Spleen (tissue), 11 donors: ENCODE results near the gene FTSJ1. TPM values are rescaled to one million over a fixed set of nuclear protein-coding genes. Genes with fewer than 3 reads are reported as not detected.

Experiments used
- DNase-seq: peaks from one replicate; pipeline ENCODE4 v3.0.0-alpha.2; 2020
- H3K27ac ChIP-seq, 8 donors: fragments of 200-600 bp; sonication (generic) in 7 of 8; 1 replicate in 4 of 8; 2 replicates in 4 of 8; pipeline versions ENCODE4 v1.5.0 to v1.8.0; 2016 to 2021; ENCODE audit warnings: inconsistent platforms in 4 of 8, mild to moderate bottlenecking in 4 of 8, moderate library complexity in 1 of 8
- H3K27me3 ChIP-seq, 7 donors: fragments of 200-600 bp; sonication (generic) in 6 of 7; replicated peaks in 1 of 7; 1 replicate in 4 of 7; 2 replicates in 3 of 7; pipeline versions ENCODE4 v1.5.0 to v1.8.0; 2016 to 2021; ENCODE audit warnings: inconsistent platforms in 3 of 7, mild to moderate bottlenecking in 1 of 7
- H3K36me3 ChIP-seq, 6 donors: fragments of 200-600 bp; sonication (generic) in 5 of 6; 1 replicate in 4 of 6; 2 replicates in 2 of 6; pipeline versions ENCODE4 v1.5.0 to v1.8.0; 2016 to 2021; ENCODE audit warnings: inconsistent platforms in 2 of 6
- H3K4me1 ChIP-seq, 6 donors: fragments of 200-600 bp; sonication (generic) in 5 of 6; 1 replicate in 3 of 6; 2 replicates in 3 of 6; pipeline versions ENCODE4 v1.5.0 to v1.8.0; 2016 to 2021; ENCODE audit warnings: inconsistent platforms in 3 of 6
- H3K4me3 ChIP-seq, 8 donors: fragments of 200-600 bp; sonication (generic) in 7 of 8; 1 replicate in 4 of 8; 2 replicates in 4 of 8; pipeline versions ENCODE4 v1.5.0 to v1.8.0; 2016 to 2021; ENCODE audit warnings: inconsistent platforms in 4 of 8, mild to moderate bottlenecking in 4 of 8, moderate library complexity in 2 of 8
- H3K9me3 ChIP-seq, 8 donors: fragments of 200-600 bp; sonication (generic) in 7 of 8; 1 replicate in 4 of 8; 2 replicates in 4 of 8; pipeline versions ENCODE4 v1.5.0 to v1.8.0; 2016 to 2021; ENCODE audit warnings: inconsistent platforms in 4 of 8
- POLR2A ChIP-seq, 3 donors: fragments of 450-650 bp; IDR thresholded peaks; one replicate each; pipeline ENCODE4 v1.5.1; 2017; ENCODE audit warnings: antibody characterized with exemption in 3 of 3, mild to moderate bottlenecking in 1 of 3
- POLR2AphosphoS5 ChIP-seq, 3 donors: sonication (generic); formaldehyde crosslinking; IDR thresholded peaks; one replicate each; pipeline ENCODE4 v1.5.1; 2017; ENCODE audit warnings: antibody characterized with exemption in 3 of 3
- WGBS, 5 donors: extraction: QIAGEN DNeasy Blood & Tissue Kit in 3 of 5; methylation state at CpG; one replicate each; pipeline versions ENCODE4 v1.1.5 to v1.1.7; 2013 to 2018; 5-methylcytosine and 5-hydroxymethylcytosine counted together
- intact Hi-C: fragments of 100-400 bp; cut with DNase I; formaldehyde crosslinking; loops from one replicate; pipeline ENCODE4 v1.15.0; 2023; ENCODE audit warnings: low total_unique reads
- polyA plus RNA-seq, 3 donors: library from polyadenylated mRNA; stranded (reverse); fragments of 200-250 nt; gene quantifications; one replicate each; pipeline ENCODE4 v1.2.1, GENCODE V29; 2013
- total RNA-seq, 7 donors: library from RNA; depleted of rRNA in 3 of 7; stranded (reverse); fragments of >200 nt in 3 of 7; fragmentation: NEBNext Ultra II Directional in 4 of 7; extraction: Animal tissue kit (Norgen Biotek cat#: 25700) in 4 of 7; gene quantifications; one replicate each; pipeline versions ENCODE4 v1.1.0 to v1.2.1, GENCODE V29; 2016 to 2021
- TF ChIP-seq, protein P1 (sequence below), 11 experiments: fragments of 200-600 bp in 7 of 11; fragments of 450-650 bp in 4 of 11; sonication (generic) in 4 of 11; IDR thresholded peaks in 8 of 11; conservative IDR thresholded peaks in 3 of 11; 1 replicate in 7 of 11; 2 replicates in 4 of 11; pipeline versions ENCODE4 v1.4.0 to v1.8.0; 2016 to 2021; ENCODE audit warnings: antibody characterized with exemption in 11 of 11, inconsistent platforms in 4 of 11, mild to moderate bottlenecking in 1 of 11
- donor health status: healthy with polysubstance abuse.
- donor health status: DM: no; HTN: no; CAD: no; lungs with moderate emphysema.
- donor health status: DM: no; HTN: no; CAD: no.
- donor health status: Bipolar disorder and iron deficiency.
- donor health status: healthy.
- donor health status: DM: no; HTN: no; CAD: no.
- donor health status: DM: yes; HTN: yes; CAD: no.

The FTSJ1 gene
- total and polyA plus RNA-seq, 10 donors: 27.1 to 58.6 (median 39.7) TPM

DNA sequence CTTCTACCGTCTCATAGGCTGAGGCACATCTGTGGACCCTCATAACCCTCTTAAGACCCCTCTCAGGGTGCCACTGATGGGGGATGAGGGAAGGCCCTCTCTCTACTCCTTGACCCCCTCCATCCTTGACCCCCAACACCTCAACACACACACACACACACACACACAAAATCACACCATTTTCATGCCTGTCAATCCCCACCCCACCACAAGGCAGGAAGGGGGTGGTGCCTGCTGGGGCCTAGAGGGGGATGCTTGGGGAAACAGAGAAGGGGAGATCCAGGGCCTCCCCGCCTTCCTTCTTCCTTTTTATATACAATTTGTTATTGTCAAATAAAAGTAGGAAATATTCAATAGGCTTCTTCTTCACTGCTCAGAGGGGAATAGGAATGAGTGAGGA lies 44.5 kb downstream of the FTSJ1 start:
- TF ChIP-seq POLR2AphosphoS5 (IDR thresholded peaks at IDR 0.05): no peak
- TF ChIP-seq, protein P1, sequence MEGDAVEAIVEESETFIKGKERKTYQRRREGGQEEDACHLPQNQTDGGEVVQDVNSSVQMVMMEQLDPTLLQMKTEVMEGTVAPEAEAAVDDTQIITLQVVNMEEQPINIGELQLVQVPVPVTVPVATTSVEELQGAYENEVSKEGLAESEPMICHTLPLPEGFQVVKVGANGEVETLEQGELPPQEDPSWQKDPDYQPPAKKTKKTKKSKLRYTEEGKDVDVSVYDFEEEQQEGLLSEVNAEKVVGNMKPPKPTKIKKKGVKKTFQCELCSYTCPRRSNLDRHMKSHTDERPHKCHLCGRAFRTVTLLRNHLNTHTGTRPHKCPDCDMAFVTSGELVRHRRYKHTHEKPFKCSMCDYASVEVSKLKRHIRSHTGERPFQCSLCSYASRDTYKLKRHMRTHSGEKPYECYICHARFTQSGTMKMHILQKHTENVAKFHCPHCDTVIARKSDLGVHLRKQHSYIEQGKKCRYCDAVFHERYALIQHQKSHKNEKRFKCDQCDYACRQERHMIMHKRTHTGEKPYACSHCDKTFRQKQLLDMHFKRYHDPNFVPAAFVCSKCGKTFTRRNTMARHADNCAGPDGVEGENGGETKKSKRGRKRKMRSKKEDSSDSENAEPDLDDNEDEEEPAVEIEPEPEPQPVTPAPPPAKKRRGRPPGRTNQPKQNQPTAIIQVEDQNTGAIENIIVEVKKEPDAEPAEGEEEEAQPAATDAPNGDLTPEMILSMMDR (IDR thresholded peaks at IDR 0.05 in 8 of 11, conservative IDR thresholded peaks at IDR 0.05 in 3 of 11): no peak
- no peak for TF ChIP-seq POLR2A (IDR thresholded peaks at IDR 0.05)
- WGBS, 5 donors: 52 to 85% (median 68%) methylated on average over 2 of the region's 2 CpGs
- Histone ChIP-seq H3K36me3 (peaks cover 0 to 28% (median 1%) of the 10 kb centered on the region in 6 donors), H3K4me3 (no peak overlapping the region), H3K27ac (peak overlapping the region in 5 of 8 donors; percentile 85 to 91 (median 88)), H3K9me3 (no peaks in the 10 kb centered on the region), H3K27me3 (no peaks in the 10 kb centered on the region), H3K4me1 (peaks cover 0 to 28% (median 14%) of the 10 kb centered on the region in 6 donors)
- intact Hi-C loops: no loop called here
- DNase-seq: no peak

DNA sequence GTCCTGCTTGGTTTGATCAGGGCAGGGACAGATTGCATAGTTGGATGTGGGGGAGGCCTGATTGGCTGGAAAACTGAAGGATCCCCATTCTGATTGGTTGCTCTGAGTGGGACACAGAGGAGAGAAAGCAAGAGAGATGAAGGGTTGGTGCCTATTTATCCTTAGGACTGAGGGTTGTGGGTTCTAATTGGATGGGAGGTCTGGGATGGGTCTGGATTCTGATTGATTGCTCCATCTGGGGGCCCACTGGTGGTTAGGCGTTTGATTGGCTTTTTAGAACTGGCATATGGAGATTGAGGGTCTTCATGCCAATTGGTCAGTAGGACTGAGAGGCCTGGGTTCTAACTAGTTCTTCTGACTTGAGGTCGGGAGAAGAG lies 45.0 kb downstream of the FTSJ1 start:
- no peak for DNase-seq
- Histone ChIP-seq H3K4me1 (peaks cover 0 to 28% (median 14%) of the 10 kb centered on the region in 6 donors), H3K27ac (peak overlapping the region; percentile 48 to 91 (median 86)), H3K36me3 (peaks cover 0 to 28% (median 0%) of the 10 kb centered on the region in 6 donors), H3K4me3 (peak overlapping the region in 6 of 8 donors; percentile 47 to 79 (median 56)), H3K9me3 (no peaks in the 10 kb centered on the region), H3K27me3 (no peaks in the 10 kb centered on the region)
- TF ChIP-seq, protein P1 (IDR thresholded peaks at IDR 0.05 in 8 of 11, conservative IDR thresholded peaks at IDR 0.05 in 3 of 11): no peak
- TF ChIP-seq POLR2A (IDR thresholded peaks at IDR 0.05) (no peak), POLR2AphosphoS5 (IDR thresholded peaks at IDR 0.05) (no peak)
- WGBS, 5 donors: 15 to 60% (median 40%) methylated on average over 1 to 2 of the region's 2 CpGs
- intact Hi-C loops: no loop called here

GRCh38 chrX:48521353-48522243 lies 45.6 kb downstream of the FTSJ1 start, which contains the start of gene EBP:
Gene EBP, plus strand, starts transcription at chrX:48521808. Its CDS starts 1,964 bp downstream, at chrX:48523772.
- TF ChIP-seq POLR2A (IDR thresholded peaks at IDR 0.05) (peak in 2 of 3 donors; percentile 16 to 48), POLR2AphosphoS5 (IDR thresholded peaks at IDR 0.05) (peak; percentile 88 to 91 (median 90))
- TF ChIP-seq, protein P1 (IDR thresholded peaks at IDR 0.05 in 8 of 11, conservative IDR thresholded peaks at IDR 0.05 in 3 of 11): peak in 1 of 11 experiments; percentile 11

DNA sequence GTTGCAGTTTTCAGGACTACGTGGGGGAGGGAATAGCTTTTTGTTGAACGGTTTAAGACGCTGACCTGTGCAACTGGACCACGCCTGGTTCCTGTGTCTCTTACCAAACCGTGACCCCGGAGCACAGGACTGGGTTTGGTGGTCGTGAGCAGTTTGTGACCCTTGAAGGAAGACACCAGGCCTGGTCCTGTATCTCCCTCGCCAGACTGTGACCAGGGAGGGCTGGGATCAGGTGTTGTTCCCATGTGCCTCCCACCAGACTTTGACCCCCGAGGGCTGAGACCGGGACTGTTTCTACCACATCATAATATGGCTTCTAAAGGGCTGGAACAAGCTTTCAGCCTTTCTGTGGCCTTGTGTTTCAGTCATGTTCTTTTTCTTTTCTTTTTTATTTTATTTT lies 46.3 kb downstream of the FTSJ1 start:
- Histone ChIP-seq H3K4me1 (peaks cover 0 to 28% (median 14%) of the 10 kb centered on the region in 6 donors), H3K9me3 (no peaks in the 10 kb centered on the region), H3K4me3 (peak overlapping the region; percentile 26 to 79 (median 52)), H3K36me3 (peaks cover 0 to 27% (median 3%) of the 10 kb centered on the region in 6 donors), H3K27ac (peak overlapping the region in 6 of 8 donors; percentile 75 to 91 (median 88)), H3K27me3 (no peaks in the 10 kb centered on the region)
- intact Hi-C loops: no loop called here
- WGBS, 5 donors: 6 to 43% (median 19%) methylated on average over 10 of the region's 10 CpGs; no CpG with 5 or more reads in 1 of the 5 donors
- no peak for DNase-seq
- TF ChIP-seq POLR2A (IDR thresholded peaks at IDR 0.05): no peak
- TF ChIP-seq, protein P1 (IDR thresholded peaks at IDR 0.05 in 8 of 11, conservative IDR thresholded peaks at IDR 0.05 in 3 of 11): no peak
- no peak for TF ChIP-seq POLR2AphosphoS5 (IDR thresholded peaks at IDR 0.05)

More at GRCh38 chrX:48521353-48522243, 45.6 kb downstream of the FTSJ1 start, which contains the start of gene EBP:
- Histone ChIP-seq H3K4me3 (peak within 1 kb of the TSS; percentile 26 to 79 (median 52)), H3K4me1 (peaks cover 0 to 28% (median 14%) of the 10 kb centered on the region in 6 donors), H3K27ac (peak within 1 kb of the TSS; percentile 48 to 91 (median 86)), H3K27me3 (no peaks in the 10 kb centered on the region), H3K9me3 (no peaks in the 10 kb centered on the region), H3K36me3 (peaks cover 0 to 27% (median 0%) of the 10 kb centered on the region in 6 donors)
- DNase-seq: peak; percentile 94
- WGBS, 5 donors: 1 to 59% (median 5%) methylated on average over 11 to 66 of the region's 66 CpGs
- intact Hi-C loops: no loop called here
